ENCODE measurements around the gene HYAL4. TPM values are rescaled to one million over a fixed set of nuclear protein-coding genes. Genes with fewer than 3 reads are reported as not detected.
A peak's percentile ranks its signal among the peaks of the same experiment; 100 is the strongest.
"Not testable (repeated sequence)": the region's sequence is repeated elsewhere in the genome, so short reads cannot be mapped to it uniquely, and the experiment has no call there.

The HYAL4 gene
- total and polyA plus RNA-seq, 5 experiments from 2014 or later = not detected

GRCh38 chr7:123821320-123821719 lies 23.6 kb upstream of the HYAL4 start:
- no peak overlapping the region for H3K4me3 Mint-ChIP-seq
- ATAC-seq (no peak), DNase-seq (no peak)
- POLR2A ChIA-PET = no interaction called here
- peaks cover 0 to 3% (median 0%) of the 10 kb centered on the region in 3 donors for H3K36me3 Mint-ChIP-seq
- no peaks in the 10 kb centered on the region for H3K9me3 Mint-ChIP-seq
- H3K27me3 Mint-ChIP-seq = peaks cover 0 to 4% (median 2%) of the 10 kb centered on the region in 5 donors
- peak overlapping the region in 1 of 10 donors; percentile 39 for H3K27ac Mint-ChIP-seq
- H3K4me1 Mint-ChIP-seq = peaks cover 5 to 14% (median 9%) of the 10 kb centered on the region in 4 donors

GRCh38 chr7:123823898-123824753 lies 20.8 kb upstream of the HYAL4 start:
- H3K36me3 Mint-ChIP-seq = peaks cover 0 to 3% (median 0%) of the 10 kb centered on the region in 3 donors
- peak overlapping the region in 4 of 10 donors; percentile 0 to 26 (median 8) for H3K27ac Mint-ChIP-seq
- H3K27me3 Mint-ChIP-seq = peaks cover 0 to 18% (median 6%) of the 10 kb centered on the region in 5 donors
- ATAC-seq (peak; percentile 54 to 94), DNase-seq (peak in 6 of 10 donors; percentile 4 to 35 (median 16))
- peaks cover 5 to 14% (median 9%) of the 10 kb centered on the region in 4 donors for H3K4me1 Mint-ChIP-seq
- no peaks in the 10 kb centered on the region for H3K9me3 Mint-ChIP-seq
- POLR2A ChIA-PET = no interaction called here
- H3K4me3 Mint-ChIP-seq = peak overlapping the region in 4 of 10 donors; percentile 2 to 39 (median 16)

GRCh38 chr7:123824754-123825067 lies 20.3 kb upstream of the HYAL4 start:
- Mint-ChIP-seq H3K27me3 (peaks cover 0 to 18% (median 6%) of the 10 kb centered on the region in 5 donors), H3K4me1 (peaks cover 5 to 14% (median 9%) of the 10 kb centered on the region in 4 donors), H3K9me3 (no peaks in the 10 kb centered on the region), H3K36me3 (peaks cover 0 to 3% (median 0%) of the 10 kb centered on the region in 3 donors), H3K27ac (peak overlapping the region in 4 of 10 donors; percentile 0 to 26 (median 8)), H3K4me3 (peak overlapping the region in 4 of 10 donors; percentile 2 to 39 (median 16))
- POLR2A ChIA-PET = no interaction called here
- DNase-seq (no peak), ATAC-seq (no peak)

- H3K4me3 Mint-ChIP-seq = no peak overlapping the region
- H3K9me3 Mint-ChIP-seq = no peaks in the 10 kb centered on the region
- no peak for DNase-seq
- POLR2A ChIA-PET = no interaction called here
- ATAC-seq = no peak
- H3K27ac Mint-ChIP-seq = no peak overlapping the region
- peaks cover 0 to 28% (median 9%) of the 10 kb centered on the region in 5 donors for H3K27me3 Mint-ChIP-seq
- H3K4me1 Mint-ChIP-seq = peaks cover 5 to 14% (median 9%) of the 10 kb centered on the region in 4 donors
- H3K36me3 Mint-ChIP-seq = no peaks in the 10 kb centered on the region
Observed at GRCh38 chr7:123828805-123829204, 16.2 kb upstream of the HYAL4 start.

- peaks cover 0 to 15% (median 4%) of the 10 kb centered on the region in 9 donors for H3K9me3 Mint-ChIP-seq
- H3K4me3 Mint-ChIP-seq = no peak overlapping the region
- H3K4me1 Mint-ChIP-seq = no peaks in the 10 kb centered on the region
- POLR2A ChIA-PET = no interaction called here
- peaks cover 2 to 15% (median 11%) of the 10 kb centered on the region in 5 donors for H3K27me3 Mint-ChIP-seq
- no peak for DNase-seq
- no peak for ATAC-seq
- H3K27ac Mint-ChIP-seq = no peak overlapping the region
- no peaks in the 10 kb centered on the region for H3K36me3 Mint-ChIP-seq
Observed at GRCh38 chr7:123836656-123837055, 8.3 kb upstream of the HYAL4 start.

GRCh38 chr7:123839106-123839505 lies 5.9 kb upstream of the HYAL4 start:
- ATAC-seq, H3K36me3 Mint-ChIP-seq, H3K4me3 Mint-ChIP-seq, DNase-seq, H3K4me1 Mint-ChIP-seq, H3K27ac Mint-ChIP-seq, POLR2A ChIA-PET: not testable (repeated sequence)
- peaks cover 3 to 30% (median 16%) of the 10 kb centered on the region in 5 donors for H3K27me3 Mint-ChIP-seq
- peaks cover 0 to 21% (median 12%) of the 10 kb centered on the region in 9 donors for H3K9me3 Mint-ChIP-seq

GRCh38 chr7:123844142-123844541 lies 827 bp upstream of the HYAL4 start:
- H3K4me1 Mint-ChIP-seq, H3K27ac Mint-ChIP-seq, ATAC-seq, H3K36me3 Mint-ChIP-seq, H3K4me3 Mint-ChIP-seq, DNase-seq, POLR2A ChIA-PET: not testable (repeated sequence)
- H3K9me3 Mint-ChIP-seq = peaks cover 0 to 21% (median 12%) of the 10 kb centered on the region in 9 donors
- H3K27me3 Mint-ChIP-seq = peaks cover 3 to 45% (median 34%) of the 10 kb centered on the region in 5 donors

- peaks cover 3 to 45% (median 31%) of the 10 kb centered on the region in 5 donors for H3K27me3 Mint-ChIP-seq
- no peak overlapping the region for H3K4me3 Mint-ChIP-seq
- no peak overlapping the region for H3K27ac Mint-ChIP-seq
- ATAC-seq (no peak), DNase-seq (no peak)
- peaks cover 0 to 5% (median 0%) of the 10 kb centered on the region in 4 donors for H3K4me1 Mint-ChIP-seq
- peaks cover 0 to 6% (median 6%) of the 10 kb centered on the region in 3 donors for H3K36me3 Mint-ChIP-seq
- POLR2A ChIA-PET = no interaction called here
- peaks cover 0 to 21% (median 4%) of the 10 kb centered on the region in 9 donors for H3K9me3 Mint-ChIP-seq
Observed at GRCh38 chr7:123845823-123846216, 851 bp downstream of the HYAL4 start.

GRCh38 chr7:123846217-123846891 lies 1.4 kb downstream of the HYAL4 start:
- peaks cover 0 to 6% (median 6%) of the 10 kb centered on the region in 3 donors for H3K36me3 Mint-ChIP-seq
- H3K9me3 Mint-ChIP-seq = peaks cover 0 to 21% (median 4%) of the 10 kb centered on the region in 9 donors
- H3K4me1 Mint-ChIP-seq = peaks cover 0 to 5% (median 0%) of the 10 kb centered on the region in 4 donors
- no peak for ATAC-seq
- H3K27ac Mint-ChIP-seq = no peak overlapping the region
- H3K27me3 Mint-ChIP-seq = peaks cover 3 to 45% (median 30%) of the 10 kb centered on the region in 5 donors
- POLR2A ChIA-PET = no interaction called here
- H3K4me3 Mint-ChIP-seq = no peak overlapping the region
- DNase-seq = no peak

- POLR2A ChIA-PET = no interaction called here
- no peak for ATAC-seq
- Mint-ChIP-seq H3K27ac (no peak overlapping the region), H3K4me1 (peaks cover 0 to 5% (median 0%) of the 10 kb centered on the region in 4 donors), H3K4me3 (no peak overlapping the region), H3K27me3 (peaks cover 3 to 35% (median 23%) of the 10 kb centered on the region in 5 donors), H3K36me3 (peaks cover 0 to 6% (median 3%) of the 10 kb centered on the region in 3 donors), H3K9me3 (peaks cover 0 to 12% (median 2%) of the 10 kb centered on the region in 9 donors)
- DNase-seq = no peak
Observed at GRCh38 chr7:123847868-123848267, 2.9 kb downstream of the HYAL4 start.

GRCh38 chr7:123849855-123850254 lies 4.9 kb downstream of the HYAL4 start:
- peaks cover 0 to 6% (median 3%) of the 10 kb centered on the region in 3 donors for H3K36me3 Mint-ChIP-seq
- H3K27ac Mint-ChIP-seq = no peak overlapping the region
- H3K4me1 Mint-ChIP-seq = peaks cover 0 to 5% (median 0%) of the 10 kb centered on the region in 4 donors
- ATAC-seq (no peak), DNase-seq (no peak)
- H3K27me3 Mint-ChIP-seq = peaks cover 3 to 22% (median 19%) of the 10 kb centered on the region in 5 donors
- H3K4me3 Mint-ChIP-seq = no peak overlapping the region
- peaks cover 0 to 9% (median 2%) of the 10 kb centered on the region in 9 donors for H3K9me3 Mint-ChIP-seq
- POLR2A ChIA-PET = no interaction called here

- Mint-ChIP-seq H3K27me3 (peaks cover 5 to 21% (median 16%) of the 10 kb centered on the region in 5 donors), H3K36me3 (peaks cover 2 to 14% (median 5%) of the 10 kb centered on the region in 3 donors), H3K9me3 (peaks cover 0 to 20% (median 9%) of the 10 kb centered on the region in 9 donors)
- POLR2A ChIA-PET, H3K4me1 Mint-ChIP-seq, DNase-seq, H3K4me3 Mint-ChIP-seq, ATAC-seq, H3K27ac Mint-ChIP-seq: not testable (repeated sequence)
Observed at GRCh38 chr7:123851404-123851803, 6.4 kb downstream of the HYAL4 start.

Measured in naive thymus-derived CD8-positive, alpha-beta T cell (primary cell).